Liver (tissue), 9 donors: ENCODE data around the gene PIP5K1C. TPM values are rescaled to one million over a fixed set of nuclear protein-coding genes. Genes with fewer than 3 reads are reported as not detected.
A peak's percentile ranks its signal among the peaks of the same experiment; 100 is the strongest.

Source experiments
- DNase-seq: peaks from one replicate; pipeline ENCODE4 v3.0.0-alpha.2; 2017; ENCODE audit warnings: low spot score
- H3K27ac ChIP-seq, 2 donors: one replicate each; pipeline ENCODE4 v1.7.0; 2013; ENCODE audit warnings: inconsistent platforms in 2 of 2, low read length in 2 of 2, control low read depth in 1 of 2, low read depth in 1 of 2, mild to moderate bottlenecking in 1 of 2
- H3K27me3 ChIP-seq, 4 donors: one replicate each; pipeline versions ENCODE4 v1.6.1 to v1.7.0; 2013; ENCODE audit warnings: low read length in 3 of 4, inconsistent platforms in 1 of 4, mild to moderate bottlenecking in 1 of 4, moderate library complexity in 1 of 4; ENCODE audit not compliant: control insufficient read depth in 4 of 4, insufficient read depth in 4 of 4
- H3K36me3 ChIP-seq, 4 donors: one replicate each; pipeline versions ENCODE4 v1.6.1 to v1.7.0; 2013; ENCODE audit warnings: low read length in 3 of 4, mild to moderate bottlenecking in 3 of 4, low read depth in 1 of 4, moderate library complexity in 1 of 4; ENCODE audit not compliant: control insufficient read depth in 4 of 4, insufficient read depth in 3 of 4
- H3K4me1 ChIP-seq, 4 donors: one replicate each; pipeline versions ENCODE4 v1.6.1 to v1.7.0; 2013; ENCODE audit warnings: low read length in 3 of 4, mild to moderate bottlenecking in 3 of 4, moderate library complexity in 1 of 4; ENCODE audit not compliant: control insufficient read depth in 4 of 4, insufficient read depth in 4 of 4
- H3K4me3 ChIP-seq, 3 donors: one replicate each; pipeline versions ENCODE4 v1.6.1 to v1.7.0; 2013; ENCODE audit warnings: low read length in 3 of 3, control low read depth in 1 of 3, low read depth in 1 of 3, mild to moderate bottlenecking in 1 of 3
- H3K9ac ChIP-seq, 2 donors: one replicate each; pipeline ENCODE4 v1.7.0; 2013; ENCODE audit warnings: low read length in 2 of 2, mild to moderate bottlenecking in 2 of 2, moderate library complexity in 2 of 2, control low read depth in 1 of 2, low read depth in 1 of 2
- H3K9me3 ChIP-seq, 4 donors: one replicate each; pipeline versions ENCODE4 v1.6.1 to v1.7.0; 2013; ENCODE audit warnings: low read length in 3 of 4; ENCODE audit not compliant: control insufficient read depth in 4 of 4
- ATF3 ChIP-seq: IDR thresholded peaks from 2 replicates; pipeline ENCODE4 v1.6.1; 2016; ENCODE audit warnings: antibody characterized with exemption
- CTCF ChIP-seq: fragments of 150-350 bp; IDR thresholded peaks from 2 replicates; pipeline ENCODE4 v1.5.1; 2017; ENCODE audit warnings: improper control_type of control experiment, low read depth, low read length; ENCODE audit not compliant: missing input control
- EGR1 ChIP-seq, 2 donors: IDR thresholded peaks; 2 replicates each; pipeline ENCODE4 v1.6.1; 2016 to 2018; ENCODE audit warnings: antibody characterized with exemption in 2 of 2, low read depth in 2 of 2
- FOXA1 ChIP-seq: IDR thresholded peaks from 2 replicates; pipeline ENCODE4 v1.6.1; 2016; ENCODE audit warnings: antibody characterized with exemption
- FOXA2 ChIP-seq: IDR thresholded peaks from 2 replicates; pipeline ENCODE4 v1.6.1; 2016; ENCODE audit warnings: antibody characterized with exemption
- GABPA ChIP-seq, 2 donors: IDR thresholded peaks in 1 of 2; conservative IDR thresholded peaks in 1 of 2; 2 replicates each; pipeline ENCODE4 v1.6.1; 2016; ENCODE audit warnings: antibody characterized with exemption in 2 of 2, mild to moderate bottlenecking in 1 of 2, moderate library complexity in 1 of 2
- HNF4A ChIP-seq, 2 donors: conservative IDR thresholded peaks; 2 replicates each; pipeline ENCODE4 v1.6.1; 2016; ENCODE audit warnings: antibody characterized with exemption in 2 of 2, mild to moderate bottlenecking in 2 of 2
- HNF4G ChIP-seq: IDR thresholded peaks from 2 replicates; pipeline ENCODE4 v1.6.1; 2016; ENCODE audit warnings: antibody characterized with exemption
- JUND ChIP-seq, 2 donors: IDR thresholded peaks; 2 replicates each; pipeline ENCODE4 v1.6.1; 2016; ENCODE audit warnings: antibody characterized with exemption in 2 of 2
- RAD21 ChIP-seq, 2 donors: IDR thresholded peaks; 2 replicates each; pipeline ENCODE4 v1.6.1; 2016; ENCODE audit warnings: antibody characterized with exemption in 2 of 2, mild to moderate bottlenecking in 2 of 2
- REST ChIP-seq: IDR thresholded peaks from 2 replicates; pipeline ENCODE4 v1.6.1; 2016; ENCODE audit warnings: antibody characterized with exemption, mild to moderate bottlenecking
- RXRA ChIP-seq, 2 donors: IDR thresholded peaks; 2 replicates each; pipeline ENCODE4 v1.6.1; 2017 to 2018; ENCODE audit warnings: antibody characterized with exemption in 2 of 2, mild to moderate bottlenecking in 1 of 2
- SP1 ChIP-seq: IDR thresholded peaks from 2 replicates; pipeline ENCODE4 v1.6.1; 2018; ENCODE audit warnings: antibody characterized with exemption, mild to moderate bottlenecking
- TAF1 ChIP-seq: conservative IDR thresholded peaks from 2 replicates; pipeline ENCODE4 v1.6.1; 2016; ENCODE audit warnings: antibody characterized with exemption, mild to moderate bottlenecking
- YY1 ChIP-seq: IDR thresholded peaks from 2 replicates; pipeline ENCODE4 v1.6.1; 2016; ENCODE audit warnings: antibody characterized with exemption, mild to moderate bottlenecking
- ZBTB33 ChIP-seq: IDR thresholded peaks from 2 replicates; pipeline ENCODE4 v1.6.1; 2016; ENCODE audit warnings: antibody characterized with exemption
- WGBS: extraction: QIAGEN DNeasy Blood & Tissue Kit; methylation state at CpG from one replicate; pipeline ENCODE4 v1.1.7; 2013; 5-methylcytosine and 5-hydroxymethylcytosine counted together
- polyA plus RNA-seq, 2 donors: library from polyadenylated mRNA; stranded (reverse) in 1 of 2; unstranded in 1 of 2; fragments of 200-250 nt in 1 of 2; fragments of >200 nt in 1 of 2; fragmentation: Nextera tagmentation in 1 of 2; extraction: Ambion mirVana in 1 of 2; gene quantifications; one replicate each; pipeline versions ENCODE4 v1.2.1 to v1.2.3, GENCODE V29; 2013 to 2015
- total RNA-seq, 2 donors: library from RNA; depleted of rRNA; stranded (reverse); fragments of >200 nt; gene quantifications; one replicate each; pipeline ENCODE4 v1.2.3, GENCODE V29; 2014
- donor health status: healthy.
- donor health status: healthy.
- donor health status: healthy.
- donor health status: healthy.
- donor health status: healthy.

Gene PIP5K1C
- total and polyA plus RNA-seq, 4 donors = 1.8 to 7.4 (median 6.0) TPM

- DNase-seq = no peak
- Histone ChIP-seq H3K9ac (no peak overlapping the region), H3K9me3 (no peaks in the 10 kb centered on the region), H3K4me1 (no peaks in the 10 kb centered on the region), H3K36me3 (peaks cover 4 to 28% (median 9%) of the 10 kb centered on the region in 4 donors), H3K27ac (no peak overlapping the region), H3K4me3 (no peak overlapping the region), H3K27me3 (no peaks in the 10 kb centered on the region)
- TF ChIP-seq HNF4A (conservative IDR thresholded peaks at IDR 0.05) = no peak
- TF ChIP-seq TAF1 = no peak
- no peak for TF ChIP-seq REST
- TF ChIP-seq FOXA1 = no peak
- TF ChIP-seq ZBTB33 = no peak
- no peak for TF ChIP-seq HNF4G
- TF ChIP-seq GABPA (IDR thresholded peaks at IDR 0.05 in 1 of 2, conservative IDR thresholded peaks at IDR 0.05 in 1 of 2) = no peak
- TF ChIP-seq RAD21 (IDR thresholded peaks at IDR 0.05) = no peak
- TF ChIP-seq ATF3 = no peak
- TF ChIP-seq EGR1 (IDR thresholded peaks at IDR 0.05; ENCODE audit: low read depth in 2 of 2) = no peak
- TF ChIP-seq YY1 = no peak
- no peak for TF ChIP-seq SP1
- TF ChIP-seq RXRA (IDR thresholded peaks at IDR 0.05) = no peak
- WGBS = 86% methylated on average over 18 of the region's 18 CpGs
These were observed 85.3 kb downstream of the PIP5K1C start for GRCh38 chr19:3614858-3615505.

GRCh38 chr19:3613818-3614661, 86.2 kb downstream of the PIP5K1C start:
- no peak for DNase-seq
- Histone ChIP-seq H3K4me3 (no peak overlapping the region), H3K36me3 (peaks cover 4 to 26% (median 8%) of the 10 kb centered on the region in 4 donors), H3K4me1 (peaks cover 0 to under 1% (median 0%) of the 10 kb centered on the region in 4 donors), H3K27ac (peak overlapping the region; percentile 44 to 50), H3K27me3 (no peaks in the 10 kb centered on the region), H3K9me3 (no peaks in the 10 kb centered on the region), H3K9ac (no peak overlapping the region)
- 93% methylated on average over 39 of the region's 39 CpGs for WGBS
- no peak for TF ChIP-seq EGR1 (IDR thresholded peaks at IDR 0.05; ENCODE audit: low read depth in 2 of 2)
- TF ChIP-seq ZBTB33 = no peak
- no peak for TF ChIP-seq JUND (IDR thresholded peaks at IDR 0.05)
- TF ChIP-seq RXRA (IDR thresholded peaks at IDR 0.05) = no peak
- TF ChIP-seq FOXA1 = no peak
- TF ChIP-seq RAD21 (IDR thresholded peaks at IDR 0.05) = no peak
- TF ChIP-seq ATF3 = no peak
- TF ChIP-seq TAF1 = no peak
- TF ChIP-seq FOXA2 = no peak
- TF ChIP-seq GABPA (IDR thresholded peaks at IDR 0.05 in 1 of 2, conservative IDR thresholded peaks at IDR 0.05 in 1 of 2) = no peak
- no peak for TF ChIP-seq CTCF
- no peak for TF ChIP-seq SP1
- TF ChIP-seq YY1 = no peak
